Glomerular endothelial cell (primary cell): ENCODE results near the gene ARHGAP19. TPM values are rescaled to one million over a fixed set of nuclear protein-coding genes. Genes with fewer than 3 reads are reported as not detected.

ENCODE experiments used
- DNase-seq: peaks from one replicate; pipeline ENCODE4 v3.0.0-alpha.2; 2011; ENCODE audit warnings: low read depth, low spot score; ENCODE audit errors: extremely low read depth
- total RNA-seq: library from RNA; depleted of rRNA; stranded (reverse); fragments of >200 nt; gene quantifications from 2 replicates; pipeline ENCODE4 v1.2.3, GENCODE V29; 2015

Gene ARHGAP19, protein sequence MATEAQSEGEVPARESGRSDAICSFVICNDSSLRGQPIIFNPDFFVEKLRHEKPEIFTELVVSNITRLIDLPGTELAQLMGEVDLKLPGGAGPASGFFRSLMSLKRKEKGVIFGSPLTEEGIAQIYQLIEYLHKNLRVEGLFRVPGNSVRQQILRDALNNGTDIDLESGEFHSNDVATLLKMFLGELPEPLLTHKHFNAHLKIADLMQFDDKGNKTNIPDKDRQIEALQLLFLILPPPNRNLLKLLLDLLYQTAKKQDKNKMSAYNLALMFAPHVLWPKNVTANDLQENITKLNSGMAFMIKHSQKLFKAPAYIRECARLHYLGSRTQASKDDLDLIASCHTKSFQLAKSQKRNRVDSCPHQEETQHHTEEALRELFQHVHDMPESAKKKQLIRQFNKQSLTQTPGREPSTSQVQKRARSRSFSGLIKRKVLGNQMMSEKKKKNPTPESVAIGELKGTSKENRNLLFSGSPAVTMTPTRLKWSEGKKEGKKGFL
- 6.0 and 9.2 TPM in 2 replicates for total RNA-seq

DNA sequence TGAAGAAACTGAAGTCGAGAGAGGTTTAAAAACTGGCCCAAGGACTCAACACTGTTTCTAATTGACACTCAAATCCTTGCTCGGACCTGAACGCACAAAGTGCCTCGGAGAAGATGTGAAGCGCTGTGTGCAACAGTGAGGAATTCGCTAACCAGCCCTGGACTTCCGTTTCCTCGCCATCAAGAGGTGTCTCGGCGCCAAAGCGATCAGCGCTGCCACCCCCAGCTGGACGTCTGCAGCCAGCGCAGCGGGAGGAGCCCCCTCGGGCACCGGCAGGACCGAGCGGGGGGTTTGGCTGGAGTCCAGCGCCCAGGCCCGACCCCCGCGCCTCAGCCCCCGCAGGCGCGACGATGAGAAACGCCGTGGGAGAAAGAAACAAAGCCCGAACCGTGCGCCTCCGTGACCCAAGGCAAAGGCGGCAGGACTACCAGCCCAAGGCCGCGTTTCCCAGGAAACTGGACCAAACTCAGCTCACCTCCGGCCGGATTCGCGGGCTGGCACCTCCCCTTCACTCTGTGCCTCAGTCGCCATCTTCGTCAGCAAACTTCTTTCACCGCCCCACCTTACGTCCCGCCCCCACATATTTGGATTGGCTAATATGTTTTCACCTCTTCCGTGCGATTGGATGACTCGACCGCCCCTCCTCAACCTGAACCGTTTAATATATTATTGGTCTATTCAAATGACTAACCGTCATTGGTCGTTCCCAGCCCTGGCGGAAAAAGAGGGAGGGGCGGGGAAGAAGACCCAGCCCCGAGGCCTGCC is at the start of gene ARHGAP19:
Gene ARHGAP19, minus strand, starts transcription at position 541 of the 765 bp plus-strand sequence. Its CDS starts 10 bp downstream, at position 531.
- DNase-seq, result peak; percentile 91

DNA sequence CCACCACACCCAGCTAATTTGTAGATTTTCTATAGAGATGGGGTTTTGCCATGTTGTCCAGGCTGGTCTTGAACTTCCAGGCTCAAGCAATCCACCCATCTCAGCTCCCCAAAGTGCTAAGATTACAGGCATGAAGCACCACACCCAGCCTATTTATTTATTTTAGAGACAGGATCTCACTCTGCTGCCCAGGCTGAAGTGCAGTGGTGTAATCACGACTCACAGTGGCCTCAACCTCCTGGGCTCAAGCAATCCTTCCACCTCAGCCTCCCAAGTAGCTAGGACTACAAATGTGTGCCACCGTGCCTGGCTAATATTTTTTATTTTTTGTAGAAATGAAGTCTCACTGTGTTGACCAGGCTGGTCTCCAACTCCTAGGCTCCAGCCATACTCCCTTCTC is 49.0 kb upstream of the ARHGAP19 start:
- no peak for DNase-seq

DNA sequence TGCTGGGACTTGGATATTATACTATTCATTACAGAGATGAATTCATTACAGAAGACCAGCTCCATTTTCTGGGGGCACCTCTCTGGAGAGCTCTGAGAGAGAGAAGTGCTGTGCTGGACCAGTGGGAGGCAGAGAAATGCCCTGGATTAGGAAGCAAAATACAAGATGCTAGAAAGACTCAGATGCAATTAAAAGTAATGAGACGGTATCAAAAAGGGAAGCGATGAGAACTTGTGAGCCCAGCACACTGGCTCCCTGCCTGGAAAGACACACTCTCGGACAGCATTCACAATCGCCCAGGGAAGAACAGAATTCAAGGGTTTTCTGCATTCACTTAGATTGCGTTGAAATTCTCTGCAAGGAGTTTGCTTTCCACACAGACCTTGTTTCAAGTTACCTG is 45.6 kb upstream of the ARHGAP19 start:
- DNase-seq, result no peak

DNA sequence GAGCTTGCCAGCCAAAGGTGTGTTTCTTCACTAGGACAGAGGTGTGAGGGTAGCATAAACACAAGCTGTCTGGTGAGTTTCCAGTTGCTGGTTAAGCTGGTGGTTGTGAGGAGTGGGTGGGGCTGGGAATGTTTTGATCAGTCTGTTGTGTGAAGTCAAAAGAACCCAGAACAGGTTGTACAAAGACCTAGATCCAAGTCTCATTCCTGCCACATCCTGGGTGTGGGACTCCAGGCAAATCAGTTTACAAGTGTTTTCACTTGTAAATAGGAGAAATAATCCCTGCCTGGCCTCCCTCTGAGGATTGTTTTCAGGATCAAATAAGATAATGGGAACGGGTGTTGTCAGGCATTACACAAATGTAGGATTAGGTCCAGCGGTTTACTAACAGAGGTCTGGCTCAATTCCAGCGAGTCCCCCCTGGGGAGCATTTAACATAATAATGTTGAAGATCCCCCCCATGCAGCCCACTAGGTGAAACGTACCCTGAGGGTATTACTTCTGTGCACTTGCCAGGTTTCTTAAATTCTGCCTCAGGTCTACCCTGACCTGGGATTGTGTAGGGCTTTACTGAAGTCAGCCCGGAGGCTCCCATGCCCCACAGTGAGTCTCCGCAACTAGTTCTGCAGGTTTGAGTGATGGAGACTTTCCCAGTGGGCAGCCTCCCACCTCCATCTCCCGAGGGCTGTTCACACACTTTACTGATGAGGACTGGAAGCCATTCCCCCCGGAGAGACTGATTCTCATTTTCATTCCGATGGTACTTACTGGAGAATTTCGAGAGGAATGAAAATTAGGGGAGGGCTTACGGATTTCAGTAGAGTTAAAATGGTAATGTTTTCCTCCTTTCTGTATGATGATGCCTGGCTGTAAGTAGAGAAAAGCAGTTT is 44.8 kb upstream of the ARHGAP19 start:
- no peak for DNase-seq

DNA sequence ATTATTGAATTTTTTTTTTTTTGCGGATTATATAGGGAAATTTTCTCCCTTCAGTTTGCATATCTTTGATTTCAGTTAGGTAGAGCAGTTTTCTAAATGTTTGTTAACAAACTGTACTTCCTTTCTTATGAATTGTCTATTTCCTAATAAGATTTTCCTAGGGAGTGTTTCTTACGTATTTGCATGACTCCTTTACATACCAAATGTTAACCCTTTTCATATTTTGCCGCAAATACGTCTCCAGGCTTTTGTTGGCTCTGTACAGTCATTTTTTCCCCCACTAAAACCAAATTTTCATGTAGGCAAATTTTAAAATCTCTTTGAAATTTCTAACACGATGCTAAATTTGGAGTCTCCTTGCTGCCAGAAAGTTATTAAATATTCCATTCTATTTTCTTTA is 44.0 kb upstream of the ARHGAP19 start:
- no peak for DNase-seq

DNA sequence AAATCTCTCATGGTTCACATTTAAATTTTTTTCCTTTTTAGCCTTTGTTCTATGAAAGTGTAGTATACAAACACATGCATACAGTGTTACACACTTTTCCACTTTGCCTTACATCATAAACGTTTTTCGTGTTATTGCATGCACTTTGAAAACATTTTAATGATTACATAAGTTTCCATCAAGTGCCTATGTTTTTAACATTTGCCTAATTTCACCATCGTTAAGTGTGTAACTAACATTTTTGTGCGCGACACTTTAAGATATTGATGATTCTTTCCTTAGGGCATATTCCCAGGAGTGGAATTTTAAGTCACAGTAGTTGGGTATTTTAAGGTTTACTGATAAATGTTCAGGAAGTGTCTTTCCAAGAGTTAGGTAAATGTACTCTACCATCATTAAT is 43.6 kb upstream of the ARHGAP19 start:
- DNase-seq, result no peak

DNA sequence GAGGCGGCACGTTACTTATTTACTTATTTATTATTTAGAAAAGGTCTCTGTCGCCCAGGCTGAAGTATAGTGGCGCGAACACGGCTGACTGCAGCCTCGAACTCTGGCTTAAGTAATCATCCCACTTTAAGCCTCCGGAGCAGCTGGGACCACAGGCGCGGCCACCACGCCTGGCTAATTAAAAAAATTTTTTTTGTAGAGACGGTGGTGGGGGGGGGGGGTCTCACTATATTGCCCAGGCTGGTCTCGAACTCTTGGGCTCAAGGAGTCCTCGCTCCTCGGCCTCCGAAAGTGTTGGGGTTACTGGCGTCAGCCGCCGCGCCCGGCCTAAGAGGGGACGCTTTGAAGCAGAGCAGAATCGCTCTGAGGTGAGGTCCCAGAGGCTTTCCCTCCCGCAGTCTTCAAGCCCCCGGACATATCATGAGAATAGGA is 42.8 kb upstream of the ARHGAP19 start:
- DNase-seq, result no peak

DNA sequence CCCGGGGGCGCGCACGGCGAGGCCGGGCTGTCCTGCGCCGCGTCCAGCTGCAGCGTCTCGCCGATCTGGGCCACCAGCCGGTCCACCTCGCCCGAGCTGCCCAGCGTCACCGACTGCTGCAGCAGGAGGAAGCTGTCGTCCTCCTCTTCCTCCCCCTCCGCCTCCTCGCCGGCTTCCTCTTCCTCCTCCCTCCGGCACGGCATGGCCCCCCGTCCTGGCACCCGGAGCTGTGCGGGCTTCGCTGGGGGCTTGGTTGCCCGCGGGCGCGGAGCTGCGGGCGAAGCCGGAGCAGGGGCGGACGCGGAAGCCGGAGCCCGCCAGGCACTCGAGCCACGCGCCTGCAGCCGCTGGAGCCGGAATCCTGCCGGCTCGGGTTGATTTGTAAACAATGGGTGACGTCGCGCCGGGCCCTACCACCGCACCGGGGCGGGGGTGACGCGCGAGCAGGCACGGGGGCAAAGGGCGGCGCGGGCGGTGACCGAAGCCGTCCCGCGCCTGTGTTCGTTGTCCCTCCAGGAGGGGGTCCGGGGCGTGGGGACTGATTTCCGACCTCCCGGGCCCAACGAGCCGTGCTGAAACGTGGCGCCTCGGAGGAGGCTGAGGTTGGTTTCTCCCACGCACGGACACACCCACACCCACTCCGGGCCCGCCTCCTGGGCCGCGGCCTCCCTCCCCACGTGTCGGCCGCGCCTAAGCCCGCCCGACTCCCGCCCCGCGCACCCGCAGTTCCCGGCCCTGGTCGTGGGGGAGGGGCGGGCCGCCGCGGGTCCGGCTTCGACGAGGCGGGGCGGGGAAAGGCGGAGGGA is 42.1 kb upstream of the ARHGAP19 start, which contains the start of gene FRAT2:
Gene FRAT2, minus strand, starts transcription at position 360 of the 806 bp plus-strand sequence. Its CDS starts 157 bp downstream, at position 203.
- DNase-seq, result no peak

DNA sequence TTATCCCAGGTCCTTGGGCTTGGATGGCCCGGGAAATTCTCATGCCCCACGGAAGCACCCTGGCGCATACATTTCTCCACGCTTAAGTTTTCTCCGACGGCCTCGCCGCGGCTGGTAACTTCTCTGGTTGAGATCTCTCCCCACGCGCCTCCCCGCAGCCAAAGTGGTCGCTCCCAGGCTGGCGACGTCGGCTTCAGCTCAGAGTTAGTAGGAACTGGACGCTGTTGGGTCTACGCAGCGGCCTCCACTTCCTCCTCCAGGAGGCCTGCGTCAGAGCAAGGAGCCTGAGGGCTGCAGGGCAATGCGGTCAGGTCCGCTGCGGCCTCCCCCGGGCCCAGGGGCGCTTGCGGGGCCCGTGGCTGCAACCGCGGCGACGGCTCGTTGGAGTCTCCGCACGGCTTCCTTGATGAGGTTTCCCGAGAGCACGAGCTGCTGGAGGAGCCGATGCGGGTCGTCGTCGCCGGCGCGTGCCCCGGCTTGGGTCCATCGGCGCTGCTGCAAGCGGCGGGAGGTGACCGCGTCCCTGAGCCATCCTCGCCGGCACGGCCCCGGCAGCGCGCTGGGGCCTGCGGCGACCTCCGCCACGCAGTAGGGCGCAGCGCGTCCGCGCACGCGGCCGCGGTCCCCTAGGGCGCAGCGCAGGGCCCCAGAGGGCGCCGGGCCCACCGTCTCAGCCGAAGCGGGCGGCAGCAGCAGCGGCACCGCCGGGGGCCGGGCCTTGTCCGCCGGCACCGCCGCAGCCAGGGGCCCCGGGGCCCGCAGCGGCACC is 41.3 kb upstream of the ARHGAP19 start:
- no peak for DNase-seq

DNA sequence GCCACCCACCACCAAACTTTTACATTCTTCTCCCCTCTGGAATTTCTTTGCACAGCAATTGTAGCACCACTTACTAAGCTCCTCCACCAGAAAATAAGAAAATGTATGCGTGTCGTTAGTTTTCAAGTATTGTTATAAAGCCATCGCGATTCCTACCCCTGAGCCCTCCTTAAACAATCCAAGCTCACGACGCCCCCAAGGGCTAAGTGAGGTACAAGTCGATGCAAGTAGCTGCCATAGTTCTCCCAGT is 40.8 kb upstream of the ARHGAP19 start:
- DNase-seq, result no peak

DNA sequence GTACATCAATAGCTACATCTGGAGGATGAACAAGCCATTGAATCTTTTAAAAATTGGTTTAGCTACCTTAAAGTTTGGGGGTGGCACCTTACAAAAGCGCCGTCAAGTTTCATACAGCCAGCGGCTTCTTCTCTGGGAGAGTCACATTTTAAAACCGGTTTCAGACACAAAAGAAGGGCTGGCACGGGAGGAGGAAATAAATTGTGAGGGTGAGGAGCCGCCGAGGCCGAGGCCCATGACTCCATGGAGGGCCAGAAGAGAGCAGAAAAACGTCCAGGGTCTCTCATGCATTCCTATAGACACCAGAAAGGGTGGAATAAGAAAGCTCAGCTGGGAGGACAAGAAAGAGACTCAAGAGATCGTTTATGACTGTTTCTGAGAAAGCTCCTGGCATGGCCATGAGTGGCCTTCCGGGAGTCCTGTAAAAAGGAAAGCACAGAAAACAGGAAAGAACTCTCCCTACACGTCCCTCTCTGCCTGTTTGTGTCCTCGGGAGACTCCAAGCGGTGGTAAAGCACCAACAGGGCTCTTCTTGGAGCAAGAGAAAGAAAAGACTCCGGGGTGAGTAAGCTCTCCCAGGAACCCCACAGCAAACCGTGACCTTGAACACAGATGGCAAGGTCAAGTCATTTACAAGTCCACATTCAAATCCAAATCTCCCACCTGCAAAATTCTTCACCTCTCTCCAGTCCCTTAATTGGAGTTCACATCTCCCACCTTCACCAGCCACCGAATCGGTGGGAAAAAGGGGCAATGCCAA is 40.3 kb upstream of the ARHGAP19 start:
- DNase-seq, result no peak

DNA sequence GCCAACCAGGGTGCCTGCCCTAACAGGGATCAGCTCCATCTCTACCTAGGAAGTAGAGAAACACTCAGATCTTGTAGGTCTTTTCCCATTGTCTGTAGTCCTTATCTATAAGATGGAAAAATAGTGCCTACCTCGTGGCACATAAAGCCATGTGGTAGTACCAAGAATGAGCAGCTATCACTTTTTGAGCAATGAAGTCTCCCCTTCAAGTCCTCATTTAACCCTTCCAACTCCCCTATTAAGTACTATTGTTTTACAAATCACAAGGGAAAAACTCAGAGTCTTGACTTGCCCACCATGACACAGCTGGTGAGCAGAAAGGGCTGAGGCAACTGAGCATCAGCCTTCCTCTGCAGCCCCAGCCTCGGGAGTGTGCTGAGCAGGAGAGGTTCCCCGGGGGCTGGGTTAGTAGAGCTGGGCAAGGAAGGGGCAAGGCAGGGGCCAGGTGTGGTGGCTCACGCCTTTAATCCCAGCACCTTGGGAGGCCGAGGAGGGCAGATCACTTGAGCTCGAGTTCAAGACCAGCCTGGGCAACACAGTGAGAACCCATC is 38.8 kb upstream of the ARHGAP19 start:
- no peak for DNase-seq

DNA sequence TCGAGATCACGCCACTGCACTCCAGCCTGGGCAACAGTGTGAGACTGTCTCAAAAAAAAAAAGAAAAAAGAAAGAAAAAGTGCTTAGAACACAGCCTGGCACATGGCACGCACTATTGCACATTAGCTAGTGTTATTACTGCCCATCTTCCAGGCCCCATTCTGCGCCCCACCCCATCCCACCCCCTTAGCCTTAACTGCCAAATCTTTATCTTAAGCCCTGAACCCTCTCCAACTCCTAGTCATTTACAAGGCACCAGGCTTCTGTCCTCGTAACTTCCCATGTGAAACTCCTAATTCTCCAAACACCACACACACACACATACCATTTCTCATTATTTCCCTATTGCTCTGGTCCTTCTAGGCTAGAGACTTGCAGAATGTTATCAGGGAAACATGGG is 37.3 kb upstream of the ARHGAP19 start:
- no peak for DNase-seq

DNA sequence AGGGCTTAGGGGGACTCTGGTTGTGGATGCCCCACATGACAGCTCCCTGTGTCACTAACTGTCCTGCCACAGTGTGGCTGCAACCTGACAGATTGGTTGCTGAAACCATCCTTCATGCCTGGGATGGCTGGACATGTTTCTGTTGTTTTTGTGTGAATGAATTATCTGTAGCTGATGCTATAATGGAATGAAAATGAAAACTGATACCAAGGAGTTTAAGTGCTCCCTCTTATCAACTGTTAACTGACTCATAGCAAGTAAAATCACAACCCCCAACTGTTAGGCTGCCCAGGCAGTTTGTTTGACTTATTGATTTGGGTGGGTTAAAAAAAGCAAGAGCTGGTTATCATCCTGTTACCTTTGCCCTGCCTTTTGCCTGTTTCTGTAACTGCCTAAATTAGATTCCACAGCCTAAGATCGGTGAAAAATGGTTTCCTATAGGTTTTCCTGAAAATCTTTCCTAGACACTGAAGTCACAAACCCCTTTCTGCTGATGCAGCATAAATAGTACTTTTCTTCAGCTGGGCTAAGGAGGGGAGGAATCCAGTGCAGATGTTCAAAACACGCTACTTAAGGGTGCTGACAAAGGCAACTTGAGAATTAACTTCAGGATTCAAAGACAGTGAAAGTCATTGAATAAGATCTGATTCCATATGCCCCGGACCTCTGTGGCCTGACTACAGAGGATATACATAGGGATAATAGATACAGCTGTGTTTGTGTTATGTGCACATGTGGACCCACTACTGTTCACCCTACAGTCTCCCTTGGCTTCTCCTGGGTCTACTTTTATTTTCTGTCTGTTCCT is 36.4 kb upstream of the ARHGAP19 start:
- DNase-seq, result no peak

DNA sequence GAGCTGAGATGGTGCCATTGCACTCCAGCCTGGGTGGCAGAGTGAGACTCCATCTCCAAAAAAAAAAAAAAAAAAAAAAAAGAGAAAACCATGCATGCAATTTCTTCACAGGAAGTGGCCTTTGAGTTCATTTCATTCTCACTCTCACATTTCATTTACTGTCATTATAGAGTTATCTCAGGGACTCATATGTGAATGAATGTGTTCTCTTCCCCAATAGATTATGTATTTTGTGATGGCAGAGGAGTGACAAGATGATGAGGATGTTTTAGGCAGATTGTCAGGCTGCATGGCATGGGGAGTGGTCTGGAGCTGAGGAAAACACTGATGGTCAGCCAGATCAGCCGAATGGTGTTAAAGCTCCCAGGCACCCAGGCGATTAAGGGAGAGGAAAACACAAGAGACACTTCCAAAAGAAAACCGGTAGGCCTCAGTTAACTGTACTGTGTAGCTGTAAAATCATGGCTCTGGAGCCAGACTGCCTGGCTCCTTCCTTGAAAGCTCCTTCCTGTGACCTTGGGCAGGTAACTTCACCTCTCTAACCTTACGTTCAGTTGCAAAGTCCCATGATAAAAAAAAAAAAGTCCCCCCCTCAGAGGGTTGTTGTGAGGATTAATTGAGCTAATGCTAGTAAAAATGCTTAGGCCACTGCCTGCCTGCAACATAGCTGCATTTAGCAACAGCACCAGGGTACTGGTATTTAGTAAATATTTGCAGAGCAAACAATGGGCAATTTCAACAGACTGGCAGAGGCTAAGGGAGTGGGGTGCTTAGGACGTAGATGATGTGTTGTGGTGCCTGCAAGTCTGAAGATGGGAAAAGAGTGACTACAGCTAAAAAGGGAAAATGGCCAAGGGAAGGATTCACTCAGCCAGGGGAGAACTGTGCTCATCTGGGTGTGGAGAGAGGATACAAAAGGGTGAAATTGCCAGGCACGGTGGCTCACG is 35.2 kb upstream of the ARHGAP19 start:
- no peak for DNase-seq

DNA sequence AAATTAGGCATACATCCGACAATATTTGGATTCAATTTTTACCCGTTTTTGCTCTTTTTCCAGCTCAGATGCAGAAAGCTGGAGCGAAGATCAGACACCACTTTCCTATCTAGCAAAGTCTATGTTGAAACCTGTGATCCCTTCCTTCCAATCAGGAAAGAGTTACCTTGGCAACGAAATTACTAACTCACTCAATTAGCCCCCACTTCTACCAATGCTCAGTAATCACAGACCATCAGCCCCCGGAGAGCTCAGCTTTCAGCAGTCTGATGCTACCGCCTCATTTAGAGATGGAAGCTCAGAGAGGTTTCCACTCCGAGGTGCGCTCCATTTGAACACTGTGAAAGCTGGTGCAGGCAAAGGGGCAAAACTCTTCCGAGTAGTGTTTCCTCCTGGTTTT is 33.3 kb upstream of the ARHGAP19 start:
- no peak for DNase-seq
